ENCODE results near the gene STAB2.

STAB2 gene

GRCh38 chr12:103748875-103749274 lies 161.8 kb downstream of the STAB2 start:
- H3K4me3 Mint-ChIP-seq = no peak overlapping the region
- H3K36me3 Mint-ChIP-seq (ENCODE audit: low read depth) = no peaks in the 10 kb centered on the region
- H3K9me3 Mint-ChIP-seq = no peaks in the 10 kb centered on the region
- no peaks in the 10 kb centered on the region for H3K4me1 Mint-ChIP-seq (ENCODE audit: low read depth)
- H3K27ac Mint-ChIP-seq = no peak overlapping the region
- H3K27me3 Mint-ChIP-seq = peaks cover 7% of the 10 kb centered on the region

GRCh38 chr12:103751171-103751570 lies 164.1 kb downstream of the STAB2 start:
- H3K4me1 Mint-ChIP-seq (ENCODE audit: low read depth) = no peaks in the 10 kb centered on the region
- H3K9me3 Mint-ChIP-seq = no peaks in the 10 kb centered on the region
- H3K4me3 Mint-ChIP-seq = no peak overlapping the region
- peaks cover 7% of the 10 kb centered on the region for H3K27me3 Mint-ChIP-seq
- no peaks in the 10 kb centered on the region for H3K36me3 Mint-ChIP-seq (ENCODE audit: low read depth)
- no peak overlapping the region for H3K27ac Mint-ChIP-seq

- Mint-ChIP-seq H3K9me3 (no peaks in the 10 kb centered on the region), H3K4me1 (ENCODE audit: low read depth) (no peaks in the 10 kb centered on the region), H3K27ac (no peak overlapping the region), H3K27me3 (peaks cover 7% of the 10 kb centered on the region), H3K36me3 (ENCODE audit: low read depth) (no peaks in the 10 kb centered on the region), H3K4me3 (no peak overlapping the region)
Observed at GRCh38 chr12:103751600-103751999, 164.5 kb downstream of the STAB2 start.

DNA sequence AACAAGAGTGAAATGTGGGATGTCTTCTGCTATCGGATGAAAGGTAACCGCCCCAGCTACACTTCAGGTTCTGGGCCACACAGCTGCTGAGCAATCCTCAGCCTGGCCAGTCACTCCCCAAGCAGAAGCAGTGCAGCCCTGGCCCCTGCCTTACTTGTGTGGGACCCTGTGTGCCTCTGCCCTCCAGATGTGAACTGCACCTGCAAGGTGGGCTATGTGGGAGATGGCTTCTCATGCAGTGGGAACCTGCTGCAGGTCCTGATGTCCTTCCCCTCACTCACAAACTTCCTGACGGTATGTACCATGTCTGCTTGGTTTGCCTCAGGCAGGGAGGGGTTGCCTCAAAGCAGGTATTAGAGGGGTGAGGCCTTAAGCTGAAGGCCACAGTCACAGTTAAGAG lies 168.4 kb downstream of the STAB2 start:
- Mint-ChIP-seq H3K4me1 (ENCODE audit: low read depth) (no peaks in the 10 kb centered on the region), H3K27ac (no peak overlapping the region), H3K4me3 (no peak overlapping the region), H3K9me3 (no peaks in the 10 kb centered on the region), H3K36me3 (ENCODE audit: low read depth) (no peaks in the 10 kb centered on the region), H3K27me3 (peaks cover 7% of the 10 kb centered on the region)

DNA sequence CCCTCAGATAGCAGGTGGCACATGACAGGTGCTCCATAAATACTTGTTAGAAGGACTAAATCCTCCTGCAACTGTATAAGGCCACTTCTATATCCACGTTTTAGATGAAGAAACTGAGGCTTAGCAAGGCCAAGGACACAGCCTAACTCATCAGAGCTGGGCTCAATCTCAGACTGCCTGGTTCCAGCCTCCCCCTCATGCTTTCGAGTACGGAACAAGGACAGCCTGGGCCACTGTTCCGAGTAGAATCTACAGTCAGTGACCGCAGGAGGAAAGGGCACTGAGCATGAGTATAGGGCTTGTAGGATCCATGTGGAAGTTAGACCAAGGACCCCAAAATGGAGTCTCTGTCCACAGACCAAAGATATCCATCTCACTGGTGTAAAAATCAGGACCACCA lies 169.4 kb downstream of the STAB2 start:
- no peak overlapping the region for H3K4me3 Mint-ChIP-seq
- no peaks in the 10 kb centered on the region for H3K36me3 Mint-ChIP-seq (ENCODE audit: low read depth)
- no peaks in the 10 kb centered on the region for H3K4me1 Mint-ChIP-seq (ENCODE audit: low read depth)
- H3K27me3 Mint-ChIP-seq = peaks cover 3% of the 10 kb centered on the region
- no peak overlapping the region for H3K27ac Mint-ChIP-seq
- H3K9me3 Mint-ChIP-seq = no peaks in the 10 kb centered on the region

DNA sequence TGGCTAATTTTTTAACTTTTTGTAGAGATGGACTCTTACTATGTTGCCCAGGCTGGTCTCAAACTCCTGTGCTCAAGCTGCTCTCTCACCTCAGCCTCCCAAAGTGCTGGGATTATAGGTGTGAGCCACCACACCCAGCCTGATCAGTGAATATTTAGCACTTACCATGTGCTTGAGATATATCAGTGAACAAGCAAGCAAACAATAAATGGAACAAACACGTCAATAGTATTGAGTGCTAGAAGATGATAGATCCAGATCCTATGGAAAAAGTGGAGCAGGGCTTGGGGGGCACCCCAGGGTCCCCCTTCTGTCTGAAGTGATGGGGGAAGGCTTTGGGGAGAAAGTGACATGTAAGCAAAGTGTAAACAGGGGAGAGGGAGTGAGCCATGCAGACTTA lies 170.2 kb downstream of the STAB2 start:
- peaks cover 2% of the 10 kb centered on the region for H3K27me3 Mint-ChIP-seq
- no peaks in the 10 kb centered on the region for H3K4me1 Mint-ChIP-seq (ENCODE audit: low read depth)
- no peaks in the 10 kb centered on the region for H3K36me3 Mint-ChIP-seq (ENCODE audit: low read depth)
- no peak overlapping the region for H3K4me3 Mint-ChIP-seq
- no peaks in the 10 kb centered on the region for H3K9me3 Mint-ChIP-seq
- H3K27ac Mint-ChIP-seq = no peak overlapping the region

GRCh38 chr12:103758310-103759089 lies 171.4 kb downstream of the STAB2 start:
- Mint-ChIP-seq H3K4me3 (no peak overlapping the region), H3K27ac (no peak overlapping the region), H3K27me3 (no peaks in the 10 kb centered on the region), H3K9me3 (no peaks in the 10 kb centered on the region), H3K36me3 (ENCODE audit: low read depth) (peaks cover 5% of the 10 kb centered on the region), H3K4me1 (ENCODE audit: low read depth) (no peaks in the 10 kb centered on the region)

DNA sequence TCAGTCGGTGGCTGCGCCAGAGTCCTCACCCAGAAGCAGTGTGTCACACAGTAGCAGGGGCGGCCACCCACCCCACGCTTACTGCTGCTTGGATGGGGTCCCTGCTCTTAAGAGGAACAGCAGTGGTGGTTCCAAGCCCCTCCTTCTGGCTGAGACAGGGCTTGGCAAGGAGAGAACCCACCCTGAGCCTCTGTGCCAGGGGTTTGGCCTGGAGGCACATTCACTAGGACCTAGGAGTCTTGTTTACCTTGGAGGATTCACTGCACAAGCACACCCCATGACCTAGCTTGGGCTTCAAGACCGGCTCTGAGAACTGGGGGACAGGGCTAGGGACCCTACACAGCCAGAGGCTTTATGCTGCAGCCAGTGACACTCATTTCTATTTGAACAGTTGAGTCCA lies 175.4 kb downstream of the STAB2 start:
- Mint-ChIP-seq H3K27ac (no peak overlapping the region), H3K9me3 (no peaks in the 10 kb centered on the region), H3K27me3 (no peaks in the 10 kb centered on the region), H3K4me1 (ENCODE audit: low read depth) (no peaks in the 10 kb centered on the region), H3K36me3 (ENCODE audit: low read depth) (peaks cover 18% of the 10 kb centered on the region), H3K4me3 (no peak overlapping the region)

DNA sequence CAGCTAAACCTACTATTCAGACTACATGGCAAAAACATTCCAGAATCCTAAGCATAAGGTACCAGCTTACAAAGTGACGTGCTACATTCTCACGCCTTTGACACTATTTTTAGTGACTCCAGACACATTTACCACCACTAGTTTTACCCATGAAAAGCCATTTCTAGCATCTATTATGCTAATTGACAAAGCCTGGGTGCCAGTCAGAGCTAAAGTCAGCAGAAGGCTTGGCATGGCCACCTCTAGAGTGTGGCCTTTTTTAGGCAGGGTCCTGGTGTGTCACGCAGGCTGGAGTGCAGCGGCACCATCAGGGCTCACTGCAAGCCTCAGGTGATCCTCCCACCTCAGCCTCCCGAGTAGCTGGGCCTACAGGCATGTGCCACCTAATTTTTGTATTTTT lies 178.2 kb downstream of the STAB2 start:
- Mint-ChIP-seq H3K36me3 (ENCODE audit: low read depth) (peaks cover 18% of the 10 kb centered on the region), H3K9me3 (no peaks in the 10 kb centered on the region), H3K27me3 (no peaks in the 10 kb centered on the region), H3K27ac (no peak overlapping the region), H3K4me1 (ENCODE audit: low read depth) (no peaks in the 10 kb centered on the region), H3K4me3 (no peak overlapping the region)

DNA sequence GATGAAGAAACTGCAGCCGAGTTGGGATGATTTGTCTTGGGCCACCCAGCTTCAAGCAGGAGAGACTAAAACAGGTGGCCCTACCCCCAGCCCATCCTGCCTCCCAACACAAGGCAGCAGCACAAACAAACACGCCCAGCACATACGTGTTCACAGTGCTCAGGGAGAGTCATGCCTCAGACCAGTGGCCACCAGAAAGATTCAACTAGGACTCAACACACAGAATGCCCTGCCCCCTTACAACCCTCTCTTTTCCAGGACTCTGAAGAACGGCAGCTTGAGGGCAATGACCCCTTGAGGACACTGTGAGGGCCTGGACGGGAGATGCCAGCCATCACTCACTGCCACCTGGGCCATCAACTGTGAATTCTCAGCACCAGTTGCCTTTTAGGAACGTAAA lies 179.0 kb downstream of the STAB2 start:
- no peak overlapping the region for H3K27ac Mint-ChIP-seq

GRCh38 chr12:103768467-103769123 lies 181.5 kb downstream of the STAB2 start:
- Mint-ChIP-seq H3K27ac (no peak overlapping the region), H3K36me3 (ENCODE audit: low read depth) (peaks cover 14% of the 10 kb centered on the region), H3K9me3 (no peaks in the 10 kb centered on the region), H3K4me1 (ENCODE audit: low read depth) (no peaks in the 10 kb centered on the region), H3K27me3 (no peaks in the 10 kb centered on the region), H3K4me3 (no peak overlapping the region)

More for the DNA sequence above, 179.0 kb downstream of the STAB2 start:
- Mint-ChIP-seq H3K27me3 (no peaks in the 10 kb centered on the region), H3K36me3 (ENCODE audit: low read depth) (peaks cover 18% of the 10 kb centered on the region), H3K9me3 (no peaks in the 10 kb centered on the region), H3K4me3 (no peak overlapping the region), H3K4me1 (ENCODE audit: low read depth) (no peaks in the 10 kb centered on the region)

DNA sequence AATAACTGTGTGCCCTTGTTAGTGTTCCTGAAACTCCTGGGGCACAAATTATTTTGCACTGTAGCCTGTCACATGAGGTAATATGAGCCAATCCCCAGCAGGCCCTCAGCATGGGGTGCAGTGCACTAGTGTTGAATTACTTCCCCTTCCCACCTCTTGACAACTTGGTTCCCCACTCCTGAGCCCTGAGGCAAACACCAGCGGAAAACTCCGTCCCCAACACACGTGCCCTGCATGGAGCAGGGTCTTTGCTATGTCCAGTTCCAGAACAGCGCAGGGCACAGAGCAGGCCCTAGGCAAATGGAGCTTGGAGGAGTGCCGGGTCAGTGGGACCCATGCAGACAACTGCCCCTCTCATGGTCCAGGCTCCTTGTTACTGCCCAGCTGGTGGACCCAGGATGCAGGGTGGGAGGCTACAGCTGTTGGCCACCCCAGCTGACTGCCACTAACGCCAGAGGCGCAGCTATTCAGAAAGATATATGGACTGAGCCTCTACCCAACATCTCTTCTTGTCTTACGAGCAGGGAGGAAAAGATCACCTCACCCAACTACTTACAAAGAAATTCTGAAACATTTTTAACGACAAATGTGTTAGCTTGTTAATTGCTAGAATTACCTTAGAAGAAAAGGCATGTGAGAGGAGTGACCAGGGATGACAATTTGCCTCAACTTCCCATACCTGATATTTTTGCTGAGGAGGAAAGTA lies 182.3 kb downstream of the STAB2 start:
- no peak overlapping the region for H3K4me3 Mint-ChIP-seq
- peaks cover 14% of the 10 kb centered on the region for H3K36me3 Mint-ChIP-seq (ENCODE audit: low read depth)
- H3K9me3 Mint-ChIP-seq = no peaks in the 10 kb centered on the region
- no peak overlapping the region for H3K27ac Mint-ChIP-seq
- no peaks in the 10 kb centered on the region for H3K27me3 Mint-ChIP-seq
- no peaks in the 10 kb centered on the region for H3K4me1 Mint-ChIP-seq (ENCODE audit: low read depth)

DNA sequence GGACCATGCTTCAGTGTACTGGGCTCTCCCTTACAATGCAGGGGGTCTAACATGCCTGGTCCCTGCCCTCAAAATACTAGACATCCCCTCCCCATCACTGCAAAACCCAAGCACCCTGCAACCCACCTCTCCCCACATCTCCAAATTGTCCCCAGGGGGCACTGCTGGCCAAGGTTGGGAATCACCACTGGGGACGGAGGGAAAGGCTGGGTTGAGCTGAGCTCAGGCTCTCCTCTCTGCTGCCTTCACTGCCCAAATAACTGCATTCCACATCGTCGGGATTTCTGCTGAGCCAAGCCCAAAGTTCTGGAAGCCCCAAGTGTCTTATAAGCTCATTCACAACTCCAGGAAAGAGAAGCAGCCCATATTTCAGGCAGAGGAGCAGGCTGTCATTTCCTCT lies 184.4 kb downstream of the STAB2 start:
- H3K27ac Mint-ChIP-seq = no peak overlapping the region
- H3K27me3 Mint-ChIP-seq = no peaks in the 10 kb centered on the region
- no peaks in the 10 kb centered on the region for H3K9me3 Mint-ChIP-seq
- H3K4me3 Mint-ChIP-seq = no peak overlapping the region
- H3K4me1 Mint-ChIP-seq (ENCODE audit: low read depth) = no peaks in the 10 kb centered on the region
- H3K36me3 Mint-ChIP-seq (ENCODE audit: low read depth) = peaks cover 25% of the 10 kb centered on the region

DNA sequence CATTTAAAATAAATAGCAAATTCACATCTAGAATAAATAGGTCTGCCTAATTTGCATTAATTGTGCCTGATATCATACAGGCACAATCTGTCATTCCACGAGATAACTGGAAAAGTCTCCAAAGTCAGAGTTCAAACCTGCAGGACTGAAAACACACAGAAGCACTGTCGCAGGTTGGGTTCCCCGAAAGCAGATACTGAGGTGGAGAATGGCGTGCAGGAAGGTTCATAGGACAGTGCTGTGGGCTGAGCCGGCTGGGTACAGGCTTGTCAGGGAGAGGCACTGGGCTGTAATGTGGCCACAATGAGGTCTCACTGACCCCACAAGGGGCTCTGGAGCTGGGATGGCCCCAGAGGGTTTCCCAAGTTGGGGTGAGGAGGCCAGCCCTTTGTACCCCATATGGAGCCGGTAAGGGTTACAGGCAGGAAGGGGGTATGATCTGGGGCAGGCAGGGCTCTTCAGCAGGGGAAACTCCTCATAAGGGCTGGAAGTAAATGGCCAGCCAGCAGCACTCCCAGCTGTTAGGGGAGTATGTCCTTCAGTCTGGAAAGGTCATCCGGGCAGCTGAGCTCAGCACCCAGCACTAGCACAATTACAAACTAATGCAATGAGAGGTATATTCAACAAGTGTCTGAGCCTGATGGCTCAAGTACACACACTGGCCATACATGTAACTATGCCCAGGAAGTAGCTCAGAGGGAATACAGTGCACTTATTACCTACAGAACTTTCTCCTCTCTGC lies 185.5 kb downstream of the STAB2 start:
- H3K36me3 Mint-ChIP-seq (ENCODE audit: low read depth) = peaks cover 27% of the 10 kb centered on the region
- H3K27ac Mint-ChIP-seq = no peak overlapping the region
- no peaks in the 10 kb centered on the region for H3K9me3 Mint-ChIP-seq
- no peaks in the 10 kb centered on the region for H3K4me1 Mint-ChIP-seq (ENCODE audit: low read depth)
- H3K27me3 Mint-ChIP-seq = no peaks in the 10 kb centered on the region
- no peak overlapping the region for H3K4me3 Mint-ChIP-seq

Measured in stimulated activated naive CD8-positive, alpha-beta T cell treated with anti-CD3 and anti-CD28 coated beads, Interleukin-15, Interleukin-2, amounts not matched to agents 100 ng/mL and 50 ng/mL, for 24 hours (primary cell).